Calu3 (cell line): ENCODE measurements around the gene DPT. TPM values are rescaled to one million over a fixed set of nuclear protein-coding genes. Genes with fewer than 3 reads are reported as not detected.

Experiments
- BruUV-seq: library from RNA; stranded (reverse); fragments of 400-500 nt; replicated peaks from 2 replicates; lab custom pipeline; 2021; lab: Mats Ljungman, UMichigan
- CTCF ChIA-PET: fragments of 300-600 bp; sonication (Branson Sonifier 250); formaldehyde crosslinking; loops from one replicate; lab custom pipeline; 2022; ENCODE audit warnings: antibody characterized with exemption; lab: Charles Lee
- DNase-seq: peaks from one replicate; pipeline ENCODE4 v3.0.0; 2022
- H3K27ac Mint-ChIP-seq: one replicate; pipeline ENCODE4 v1.8.0; 2022; ENCODE audit warnings: mixed read lengths; ENCODE audit not compliant: unreplicated experiment
- H3K27me3 Mint-ChIP-seq: one replicate; pipeline ENCODE4 v1.8.0; 2022; ENCODE audit warnings: mixed read lengths; ENCODE audit not compliant: unreplicated experiment
- H3K36me3 Mint-ChIP-seq: one replicate; pipeline ENCODE4 v1.8.0; 2022; ENCODE audit warnings: mild to moderate bottlenecking, moderate library complexity, mixed read lengths; ENCODE audit not compliant: insufficient read depth, unreplicated experiment
- H3K4me1 Mint-ChIP-seq: one replicate; pipeline ENCODE4 v1.8.0; 2022; ENCODE audit warnings: mild to moderate bottlenecking, low read depth, mixed read lengths; ENCODE audit not compliant: unreplicated experiment
- H3K4me3 Mint-ChIP-seq: one replicate; pipeline ENCODE4 v1.8.0; 2022; ENCODE audit warnings: mild to moderate bottlenecking, low read depth, moderate library complexity, mixed read lengths; ENCODE audit not compliant: unreplicated experiment
- H3K9me3 Mint-ChIP-seq: one replicate; pipeline ENCODE4 v1.8.0; 2022; ENCODE audit warnings: low read depth, mixed read lengths; ENCODE audit not compliant: unreplicated experiment
- CTCF ChIP-seq: fragments of 200-600 bp; IDR thresholded peaks from one replicate; pipeline ENCODE4 v1.8.0; 2022; ENCODE audit warnings: antibody characterized with exemption; ENCODE audit not compliant: unreplicated experiment
- intact Hi-C: fragments of 100-400 bp; cut with micrococcal nuclease; formaldehyde crosslinking; loops from one replicate; pipeline ENCODE4 v1.10.0; 2022; ENCODE audit not compliant: unreplicated experiment
- total RNA-seq: library from RNA; stranded (reverse); gene quantifications from 2 replicates; pipeline ENCODE4 v1.2.3, GENCODE V29; 2022

The DPT gene
- total RNA-seq, 1 experiment from 2014 or later: not detected

- no peaks in the 10 kb centered on the region for H3K36me3 Mint-ChIP-seq
- no TSS peak for BruUV-seq
- TF ChIP-seq CTCF: no peak
- intact Hi-C loops: no loop called here
- CTCF ChIA-PET: no interaction called here
- no peak for DNase-seq
- no peaks in the 10 kb centered on the region for H3K27me3 Mint-ChIP-seq
- H3K27ac Mint-ChIP-seq: no peak overlapping the region
- peaks cover 12% of the 10 kb centered on the region for H3K4me1 Mint-ChIP-seq
- H3K4me3 Mint-ChIP-seq: no peak overlapping the region
- H3K9me3 Mint-ChIP-seq: no peaks in the 10 kb centered on the region
Measured at GRCh38 chr1:168735974-168736373, 7.0 kb upstream of the DPT start.

GRCh38 chr1:168734946-168735345 is 5.9 kb upstream of the DPT start:
- no peak for DNase-seq
- H3K4me3 Mint-ChIP-seq: no peak overlapping the region
- H3K27me3 Mint-ChIP-seq: no peaks in the 10 kb centered on the region
- TF ChIP-seq CTCF: no peak
- CTCF ChIA-PET: no interaction called here
- intact Hi-C loops: no loop called here
- H3K27ac Mint-ChIP-seq: no peak overlapping the region
- no TSS peak for BruUV-seq
- H3K4me1 Mint-ChIP-seq: peaks cover 12% of the 10 kb centered on the region
- H3K36me3 Mint-ChIP-seq: no peaks in the 10 kb centered on the region
- H3K9me3 Mint-ChIP-seq: no peaks in the 10 kb centered on the region

DNA sequence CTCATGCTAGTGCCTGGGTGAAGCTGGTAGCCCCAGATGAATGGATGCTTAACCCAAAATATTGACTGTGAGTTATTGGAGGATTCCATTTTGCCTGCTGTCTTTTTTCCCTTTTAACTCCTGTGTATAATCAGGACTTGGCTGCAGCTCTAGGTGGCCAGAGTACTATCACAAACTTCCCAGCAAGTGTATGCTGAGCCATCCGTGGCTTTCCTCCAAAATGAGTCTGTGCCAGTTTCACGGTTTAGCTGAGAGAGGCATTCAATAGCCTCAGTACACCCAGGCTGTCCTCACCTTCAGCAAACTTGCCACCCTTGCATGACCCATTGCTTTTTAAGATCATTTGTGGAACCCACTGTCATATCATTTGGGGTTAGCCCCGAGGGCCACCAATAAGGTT is 5.3 kb upstream of the DPT start:
- Mint-ChIP-seq H3K36me3 (no peaks in the 10 kb centered on the region), H3K27me3 (no peaks in the 10 kb centered on the region), H3K27ac (no peak overlapping the region), H3K4me3 (no peak overlapping the region), H3K9me3 (peaks cover 3% of the 10 kb centered on the region), H3K4me1 (peaks cover 12% of the 10 kb centered on the region)
- BruUV-seq: no TSS peak
- TF ChIP-seq CTCF: no peak
- CTCF ChIA-PET: no interaction called here
- DNase-seq: no peak
- intact Hi-C loops: no loop called here

- H3K27me3 Mint-ChIP-seq: no peaks in the 10 kb centered on the region
- H3K4me1 Mint-ChIP-seq: peaks cover 12% of the 10 kb centered on the region
- CTCF ChIA-PET: no interaction called here
- no peaks in the 10 kb centered on the region for H3K36me3 Mint-ChIP-seq
- no peak overlapping the region for H3K27ac Mint-ChIP-seq
- no peak overlapping the region for H3K4me3 Mint-ChIP-seq
- TF ChIP-seq CTCF: no peak
- DNase-seq: no peak
- peaks cover 3% of the 10 kb centered on the region for H3K9me3 Mint-ChIP-seq
- no TSS peak for BruUV-seq
- intact Hi-C loops: no loop called here
Measured at GRCh38 chr1:168733241-168733640, 4.2 kb upstream of the DPT start.

DNA sequence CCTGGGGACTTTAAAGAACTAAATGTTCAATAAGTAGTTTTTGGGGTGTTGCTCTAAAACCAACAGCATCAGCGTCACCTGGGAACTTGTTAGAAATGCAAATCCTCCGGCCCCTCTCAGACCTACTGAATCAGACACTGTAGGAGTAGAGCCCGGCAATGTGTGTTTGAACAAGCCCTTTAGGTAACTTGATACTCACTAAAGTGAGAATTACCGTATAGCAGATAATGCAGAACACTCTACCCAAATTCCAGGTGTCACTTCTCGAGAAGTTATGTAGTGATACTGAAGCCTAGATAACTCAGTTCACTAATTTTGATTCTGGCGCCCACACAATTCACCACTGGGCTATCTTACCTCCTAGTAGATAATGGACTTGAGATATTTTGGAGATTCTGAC is 3.7 kb upstream of the DPT start:
- no peak for TF ChIP-seq CTCF
- peaks cover 12% of the 10 kb centered on the region for H3K4me1 Mint-ChIP-seq
- H3K4me3 Mint-ChIP-seq: no peak overlapping the region
- peaks cover 6% of the 10 kb centered on the region for H3K9me3 Mint-ChIP-seq
- CTCF ChIA-PET: no interaction called here
- intact Hi-C loops: no loop called here
- H3K27ac Mint-ChIP-seq: no peak overlapping the region
- no peaks in the 10 kb centered on the region for H3K36me3 Mint-ChIP-seq
- H3K27me3 Mint-ChIP-seq: no peaks in the 10 kb centered on the region
- BruUV-seq: no TSS peak
- DNase-seq: no peak
